ENCODE measurements around the gene CDH20.

Gene CDH20

GRCh38 chr18:61426492-61427053 is 93.3 kb downstream of the CDH20 start:
- DNase-seq (ENCODE audit: low read depth), result no peak

- DNase-seq (ENCODE audit: low read depth), result no peak
Observed at GRCh38 chr18:61428266-61428665, 95.0 kb downstream of the CDH20 start.

GRCh38 chr18:61432590-61432989 is 99.4 kb downstream of the CDH20 start:
- no peak for DNase-seq (ENCODE audit: low read depth)

GRCh38 chr18:61435064-61435652 is 101.9 kb downstream of the CDH20 start:
- no peak for DNase-seq (ENCODE audit: low read depth)

GRCh38 chr18:61443081-61443725 is 110.0 kb downstream of the CDH20 start:
- DNase-seq (ENCODE audit: low read depth), result no peak

GRCh38 chr18:61448316-61448715 is 115.1 kb downstream of the CDH20 start:
- no peak for DNase-seq (ENCODE audit: low read depth)

GRCh38 chr18:61459896-61460648 is 126.8 kb downstream of the CDH20 start:
- DNase-seq (ENCODE audit: low read depth), result no peak

GRCh38 chr18:61464551-61465142 is 131.4 kb downstream of the CDH20 start:
- no peak for DNase-seq (ENCODE audit: low read depth)

- DNase-seq (ENCODE audit: low read depth), result no peak
Observed at GRCh38 chr18:61466736-61467135, 133.5 kb downstream of the CDH20 start.

- no peak for DNase-seq (ENCODE audit: low read depth)
Observed at GRCh38 chr18:61470031-61470674, 136.9 kb downstream of the CDH20 start.

- DNase-seq (ENCODE audit: low read depth), result no peak
Observed at GRCh38 chr18:61471541-61471940, 138.3 kb downstream of the CDH20 start.

GRCh38 chr18:61471942-61472341 is 138.7 kb downstream of the CDH20 start:
- DNase-seq (ENCODE audit: low read depth), result no peak

- DNase-seq (ENCODE audit: low read depth), result no peak
Observed at GRCh38 chr18:61474341-61474740, 141.1 kb downstream of the CDH20 start.

- no peak for DNase-seq (ENCODE audit: low read depth)
Observed at GRCh38 chr18:61474918-61475317, 141.7 kb downstream of the CDH20 start.

- DNase-seq (ENCODE audit: low read depth), result no peak
Observed at GRCh38 chr18:61475931-61476330, 142.7 kb downstream of the CDH20 start.

GRCh38 chr18:61489334-61489733 is 156.1 kb downstream of the CDH20 start:
- no peak for DNase-seq (ENCODE audit: low read depth)

GRCh38 chr18:61496374-61496773 is 163.1 kb downstream of the CDH20 start:
- DNase-seq (ENCODE audit: low read depth), result no peak

GRCh38 chr18:61497422-61497821 is 164.2 kb downstream of the CDH20 start:
- no peak for DNase-seq (ENCODE audit: low read depth)

- peak; percentile 32 for DNase-seq (ENCODE audit: low read depth)
Observed at GRCh38 chr18:61502472-61502871, 169.2 kb downstream of the CDH20 start.

- no peak for DNase-seq (ENCODE audit: low read depth)
Observed at GRCh38 chr18:61503688-61504087, 170.5 kb downstream of the CDH20 start.

GRCh38 chr18:61528961-61529360 is 195.7 kb downstream of the CDH20 start:
- no peak for DNase-seq (ENCODE audit: low read depth)

- DNase-seq (ENCODE audit: low read depth), result no peak
Observed at GRCh38 chr18:61530681-61531080, 197.5 kb downstream of the CDH20 start.

Data from non-pigmented ciliary epithelial cell (primary cell).